ENCODE results near the gene FBN1. TPM values are rescaled to one million over a fixed set of nuclear protein-coding genes. Genes with fewer than 3 reads are reported as not detected.

Gene FBN1
- polyA plus RNA-seq, 2 of the 4 experiments (the other 2 are of a cell fraction): 6.3 to 9.4 TPM

DNA sequence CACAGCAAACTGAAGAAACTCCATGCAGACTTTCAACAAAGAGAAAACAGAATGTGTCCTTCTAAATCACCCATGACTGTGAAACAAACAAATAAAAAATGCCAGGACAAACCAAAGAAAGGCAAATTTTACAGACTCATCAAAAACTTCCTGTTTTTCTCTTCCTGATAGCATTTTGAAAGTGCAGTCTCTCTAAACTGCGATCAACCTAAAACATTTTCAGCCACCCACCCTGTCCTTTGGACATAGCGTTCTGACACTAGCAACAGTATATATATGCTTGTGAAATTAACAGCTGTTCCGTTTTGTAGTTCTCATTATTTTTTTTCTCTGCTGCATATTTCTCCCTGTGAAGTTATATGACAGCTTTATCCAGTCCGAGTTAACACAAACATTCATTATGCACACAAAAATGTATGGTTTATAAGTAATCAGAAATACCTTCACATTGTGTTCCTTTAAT, 151.7 kb downstream of the FBN1 start:
- Histone ChIP-seq H3K9me3 (no peaks in the 10 kb centered on the region), H3K4me1 (no peaks in the 10 kb centered on the region), H3K4me2 (no peak overlapping the region), H3K27ac (no peak overlapping the region), H3K4me3 (no peak overlapping the region)
- TF ChIP-seq HOXB13 (CRISPR knock-in tag; IDR thresholded peaks at IDR 0.05; ENCODE audit: low read depth): no peak
- no peak for TF ChIP-seq ZC3H11A (IDR thresholded peaks at IDR 0.05)
- no peak for TF ChIP-seq SREBF2 (IDR thresholded peaks at IDR 0.05)
- TF ChIP-seq USF2 (IDR thresholded peaks at IDR 0.05): no peak
- no peak for TF ChIP-seq EHF (CRISPR knock-in tag; IDR thresholded peaks at IDR 0.05)
- TF ChIP-seq FOXS1 (CRISPR knock-in tag; IDR thresholded peaks at IDR 0.05): no peak
- no peak for TF ChIP-seq ZSCAN20 (CRISPR knock-in tag; IDR thresholded peaks at IDR 0.05)
- no peak for TF ChIP-seq EP300 (IDR thresholded peaks at IDR 0.05)
- TF ChIP-seq HDAC2 (IDR thresholded peaks at IDR 0.05): no peak
- TF ChIP-seq POLR2AphosphoS2 (conservative IDR thresholded peaks at IDR 0.05; ENCODE audit: low read length): no peak
- TF ChIP-seq PBX3 (IDR thresholded peaks at IDR 0.05): no peak
- TF ChIP-seq, protein P1, sequence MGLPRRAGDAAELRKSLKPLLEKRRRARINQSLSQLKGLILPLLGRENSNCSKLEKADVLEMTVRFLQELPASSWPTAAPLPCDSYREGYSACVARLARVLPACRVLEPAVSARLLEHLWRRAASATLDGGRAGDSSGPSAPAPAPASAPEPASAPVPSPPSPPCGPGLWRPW (IDR thresholded peaks at IDR 0.05): no peak
- TF ChIP-seq NR3C1 (IDR thresholded peaks at IDR 0.05): no peak
- no peak for TF ChIP-seq TFCP2L1 (CRISPR knock-in tag; IDR thresholded peaks at IDR 0.05)
- no peak for TF ChIP-seq CHD4 (IDR thresholded peaks at IDR 0.05; ENCODE audit: borderline replicate concordance)
- TF ChIP-seq, protein P2, sequence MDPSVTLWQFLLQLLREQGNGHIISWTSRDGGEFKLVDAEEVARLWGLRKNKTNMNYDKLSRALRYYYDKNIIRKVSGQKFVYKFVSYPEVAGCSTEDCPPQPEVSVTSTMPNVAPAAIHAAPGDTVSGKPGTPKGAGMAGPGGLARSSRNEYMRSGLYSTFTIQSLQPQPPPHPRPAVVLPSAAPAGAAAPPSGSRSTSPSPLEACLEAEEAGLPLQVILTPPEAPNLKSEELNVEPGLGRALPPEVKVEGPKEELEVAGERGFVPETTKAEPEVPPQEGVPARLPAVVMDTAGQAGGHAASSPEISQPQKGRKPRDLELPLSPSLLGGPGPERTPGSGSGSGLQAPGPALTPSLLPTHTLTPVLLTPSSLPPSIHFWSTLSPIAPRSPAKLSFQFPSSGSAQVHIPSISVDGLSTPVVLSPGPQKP (IDR thresholded peaks at IDR 0.05; ENCODE audit: low read depth, low read length): no peak
- no peak for TF ChIP-seq CHD2 (IDR thresholded peaks at IDR 0.05; ENCODE audit: low read length, partially characterized antibody)
- no peak for TF ChIP-seq BHLHE40 (IDR thresholded peaks at IDR 0.05; ENCODE audit: low read depth, low read length)
- TF ChIP-seq CBX8 (IDR thresholded peaks at IDR 0.05): no peak
- ChIA-PET CTCF (interaction anchor here (0.6 kb wide), 1 partner anchor 951 kb away, joined by 3 read pairs; no protein-coding TSS in a partner anchor), POLR2A (no interaction called here)
- ATAC-seq (no peak), FAIRE-seq (no peak), DNase-seq (ENCODE audit: low read depth in 1 of 2, low spot score in 1 of 2) (no peak)
- WGBS (ENCODE audit: missing lambda C conversion rate): 85% methylated on average over 4 of the region's 4 CpGs

DNA sequence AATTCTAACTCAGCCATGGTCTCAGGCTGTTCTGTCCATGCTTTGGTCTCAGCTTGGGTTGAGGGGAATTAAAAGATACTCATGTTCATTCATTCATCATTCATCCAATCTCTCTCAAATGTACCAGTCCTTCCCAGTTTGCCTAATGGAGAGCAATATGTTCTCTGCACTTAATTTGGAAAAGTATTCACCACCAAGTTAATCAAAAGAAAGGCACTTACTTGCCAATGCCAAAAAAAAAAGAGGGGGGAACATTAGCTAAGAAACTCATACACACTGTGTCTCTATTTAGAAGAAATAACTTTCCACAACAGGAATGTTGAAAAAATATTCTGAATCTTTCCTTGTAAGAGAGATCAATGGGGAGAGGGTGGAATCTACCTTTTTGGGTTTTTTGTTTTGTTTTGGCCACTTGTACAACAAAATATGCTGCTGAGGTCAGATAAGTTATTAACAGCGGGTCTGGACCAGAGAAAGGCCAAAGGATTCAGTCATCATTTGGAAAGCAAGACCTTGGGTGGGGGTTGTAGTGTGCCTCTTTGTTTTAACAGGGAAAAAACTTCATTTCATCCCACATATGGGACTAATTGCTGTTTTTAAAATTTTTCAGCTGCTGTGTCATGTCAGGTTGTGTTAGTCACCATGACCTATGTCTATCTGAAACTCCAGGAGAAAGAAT, 152.3 kb downstream of the FBN1 start:
- ATAC-seq (no peak), FAIRE-seq (no peak), DNase-seq (ENCODE audit: low read depth in 1 of 2, low spot score in 1 of 2) (no peak)
- Histone ChIP-seq H3K9me3 (no peaks in the 10 kb centered on the region), H3K27ac (no peak overlapping the region), H3K4me3 (no peak overlapping the region), H3K4me1 (no peaks in the 10 kb centered on the region), H3K4me2 (no peak overlapping the region)
- ChIA-PET CTCF (interaction anchor here (0.6 kb wide), 1 partner anchor 951 kb away, joined by 3 read pairs; no protein-coding TSS in a partner anchor), POLR2A (no interaction called here)
- 94% methylated on average over 1 of the region's 1 CpG for WGBS (ENCODE audit: missing lambda C conversion rate)
- TF ChIP-seq HOXB5 (CRISPR knock-in tag; IDR thresholded peaks at IDR 0.05): no peak

GRCh38 chr15:48486228-48486627, 159.3 kb downstream of the FBN1 start:
- ATAC-seq (no peak), DNase-seq (ENCODE audit: low read depth in 1 of 2, low spot score in 1 of 2) (no peak), FAIRE-seq (no peak)
- no peak overlapping the region for H3K4me3 ChIP-seq
- no peak overlapping the region for H3K27ac ChIP-seq
- no peaks in the 10 kb centered on the region for H3K9me3 ChIP-seq
- ChIA-PET POLR2A (no interaction called here), CTCF (no interaction called here)
- H3K4me1 ChIP-seq: no peaks in the 10 kb centered on the region
- H3K4me2 ChIP-seq: no peak overlapping the region
- WGBS (ENCODE audit: missing lambda C conversion rate): 62% methylated on average over 2 of the region's 2 CpGs
- TF ChIP-seq CHD2 (IDR thresholded peaks at IDR 0.05; ENCODE audit: low read length, partially characterized antibody): no peak
- no peak for TF ChIP-seq RFX5 (IDR thresholded peaks at IDR 0.05)
- TF ChIP-seq HOXB13 (CRISPR knock-in tag; IDR thresholded peaks at IDR 0.05; ENCODE audit: low read depth): no peak
- TF ChIP-seq CBX2 (IDR thresholded peaks at IDR 0.05; ENCODE audit: borderline replicate concordance, low read depth): no peak
- TF ChIP-seq NFE2L2 (conservative IDR thresholded peaks at IDR 0.05; ENCODE audit: low read length): no peak
- no peak for TF ChIP-seq USF2 (IDR thresholded peaks at IDR 0.05)
- no peak for TF ChIP-seq ZC3H11A (IDR thresholded peaks at IDR 0.05)
- TF ChIP-seq HMGXB4 (CRISPR knock-in tag; IDR thresholded peaks at IDR 0.05; ENCODE audit: borderline replicate concordance): no peak
- TF ChIP-seq, protein P3, sequence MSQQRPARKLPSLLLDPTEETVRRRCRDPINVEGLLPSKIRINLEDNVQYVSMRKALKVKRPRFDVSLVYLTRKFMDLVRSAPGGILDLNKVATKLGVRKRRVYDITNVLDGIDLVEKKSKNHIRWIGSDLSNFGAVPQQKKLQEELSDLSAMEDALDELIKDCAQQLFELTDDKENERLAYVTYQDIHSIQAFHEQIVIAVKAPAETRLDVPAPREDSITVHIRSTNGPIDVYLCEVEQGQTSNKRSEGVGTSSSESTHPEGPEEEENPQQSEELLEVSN (IDR thresholded peaks at IDR 0.05; ENCODE audit: borderline replicate concordance, low read depth): no peak
- TF ChIP-seq POLR2A (IDR thresholded peaks at IDR 0.05; ENCODE audit: low read length): no peak
- TF ChIP-seq HOXA7 (CRISPR knock-in tag; IDR thresholded peaks at IDR 0.05): no peak
- no peak for TF ChIP-seq GATA3 (IDR thresholded peaks at IDR 0.05; ENCODE audit: borderline replicate concordance)
- no peak for TF ChIP-seq PHF8 (IDR thresholded peaks at IDR 0.05; ENCODE audit: borderline replicate concordance, low read depth)
